Hematopoietic multipotent progenitor cell (in vitro differentiated cells): Measurements from ENCODE around the gene PGGHG. TPM values are rescaled to one million over a fixed set of nuclear protein-coding genes. Genes with fewer than 3 reads are reported as not detected.
"Not testable (repeated sequence)": the region's sequence is repeated elsewhere in the genome, so short reads cannot be mapped to it uniquely, and the experiment has no call there.

Experiments used
- DNase-seq, 3 donors: peaks; one replicate each; pipeline ENCODE4 v3.0.0-alpha.2; 2011 to 2015; ENCODE audit warnings: low read depth in 2 of 3, low spot score in 2 of 3
- total RNA-seq: library from RNA; depleted of rRNA; stranded (reverse); fragments of >200 nt; gene quantifications from one replicate; pipeline ENCODE4 v1.2.3, GENCODE V29; 2012

The PGGHG gene
- total RNA-seq, 1 donor = 35.3 TPM

DNA sequence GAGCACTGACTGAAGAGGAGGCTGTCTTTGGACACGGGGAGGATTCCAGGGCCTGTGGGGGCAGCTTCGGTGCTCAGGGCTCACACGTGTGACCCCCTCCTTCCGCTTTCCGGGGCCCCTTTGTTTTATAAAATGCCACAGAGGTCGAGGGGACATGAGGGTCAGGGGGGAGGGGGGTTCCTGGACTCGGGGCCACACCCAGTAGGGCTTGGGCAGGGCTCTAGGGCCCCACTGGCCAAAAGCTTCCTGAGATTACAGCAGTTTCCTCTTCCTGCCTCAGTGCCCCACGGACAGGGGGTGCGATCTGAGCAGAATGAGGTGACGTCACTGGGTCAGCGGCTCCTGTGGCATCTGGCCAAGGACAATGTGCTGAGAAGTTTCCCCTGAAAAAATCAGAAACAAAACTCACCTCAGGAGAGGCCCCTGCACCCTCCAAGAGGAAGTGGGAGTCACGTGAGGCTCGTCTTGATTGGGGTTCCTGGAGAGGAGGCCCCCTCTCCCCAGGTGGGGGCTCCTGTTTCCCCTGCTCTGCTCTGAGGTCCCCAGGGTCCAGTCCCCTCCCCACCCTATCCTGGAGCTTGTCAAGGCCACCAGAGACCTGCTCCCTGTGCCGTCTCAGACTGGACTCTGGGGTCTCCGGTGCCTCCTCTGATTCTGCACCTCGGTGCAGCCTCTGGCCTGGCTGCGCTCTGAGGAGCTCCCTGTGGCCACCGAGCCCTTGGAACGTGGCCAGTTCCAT, 38.1 kb downstream of the PGGHG start:
- peak in 2 of 3 donors; percentile 75 to 77 for DNase-seq

DNA sequence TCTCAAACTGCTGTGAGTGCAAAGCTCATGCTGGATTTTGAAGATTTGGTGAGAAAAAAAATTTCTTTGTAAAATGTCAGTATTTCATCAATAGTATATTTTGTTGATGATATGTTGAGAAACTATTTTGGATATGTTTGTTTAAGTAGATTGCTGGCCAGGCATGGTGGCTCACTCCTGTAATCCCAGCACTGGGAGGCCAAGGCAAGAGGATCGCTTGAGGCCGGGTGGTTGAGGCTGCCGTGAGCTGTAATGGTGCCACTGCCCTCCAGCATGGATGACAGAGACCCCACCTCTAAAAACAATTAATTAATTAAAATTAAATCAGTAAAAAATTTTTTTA, 38.6 kb downstream of the PGGHG start:
- DNase-seq = no peak

DNA sequence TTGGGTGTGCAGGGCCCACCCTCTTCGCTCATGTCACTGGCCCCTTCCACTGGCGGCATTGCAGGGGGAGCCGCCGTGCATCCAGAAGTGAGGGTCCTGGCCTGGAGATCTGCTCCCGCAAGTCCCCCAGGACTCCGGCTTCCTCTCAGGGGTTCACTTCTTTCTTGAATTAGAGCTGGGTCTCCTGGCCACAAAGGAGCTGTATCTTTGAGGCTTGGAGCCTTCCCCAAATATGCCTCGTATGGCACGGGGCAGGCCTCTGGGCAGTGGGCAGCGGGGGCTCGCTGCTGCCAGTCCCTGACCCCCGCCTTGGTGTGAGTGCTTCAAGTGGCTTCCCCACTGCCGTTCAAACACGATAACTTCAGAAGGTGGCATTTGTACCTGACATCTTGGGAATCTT, 39.1 kb downstream of the PGGHG start:
- DNase-seq = no peak

DNA sequence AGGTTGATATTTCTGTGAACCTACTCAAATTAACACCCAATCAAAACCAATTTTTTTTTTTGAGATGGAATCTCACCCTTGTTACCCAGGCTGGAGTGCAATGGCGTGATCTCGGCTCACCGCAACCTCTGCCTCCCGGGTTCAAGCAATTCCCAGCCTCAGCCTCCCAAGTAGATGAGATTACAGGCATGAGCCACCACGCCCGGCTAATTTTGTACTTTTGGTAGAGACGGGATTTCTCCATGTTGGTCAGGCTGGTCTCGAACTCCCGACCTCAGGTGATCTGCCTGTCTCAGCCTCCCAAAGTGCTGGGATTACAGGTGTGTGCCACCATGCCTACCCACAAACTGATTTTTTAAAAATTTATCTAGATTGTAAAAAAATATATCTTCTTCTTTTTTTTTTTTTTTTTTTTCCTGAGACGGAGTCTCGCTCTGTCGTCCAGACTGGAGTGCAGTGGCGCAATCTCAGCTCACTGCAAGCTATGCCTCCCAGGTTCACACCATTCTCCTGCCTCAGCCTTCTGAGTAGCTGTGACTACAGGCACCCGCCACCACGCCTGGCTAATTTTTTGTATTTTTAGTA, 39.7 kb downstream of the PGGHG start:
- DNase-seq = not testable (repeated sequence)

DNA sequence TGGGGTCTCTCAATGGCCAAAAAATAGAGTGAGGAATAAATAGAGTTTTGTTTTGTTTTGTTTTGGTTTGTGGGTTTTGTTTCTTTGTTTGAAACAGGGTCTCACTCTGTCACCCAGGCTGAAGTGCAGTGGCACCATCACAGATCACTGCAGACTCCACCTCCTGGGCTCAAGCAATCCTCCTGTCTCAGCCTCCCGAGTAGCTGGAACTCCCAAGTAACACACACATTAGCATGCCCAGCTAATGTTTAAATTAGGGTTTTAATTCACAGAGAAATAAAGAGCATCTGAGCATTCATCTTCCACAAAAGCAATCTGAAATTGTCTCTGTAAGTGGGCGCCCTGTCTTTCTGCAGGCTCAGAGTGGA, 40.9 kb downstream of the PGGHG start:
- no peak for DNase-seq

DNA sequence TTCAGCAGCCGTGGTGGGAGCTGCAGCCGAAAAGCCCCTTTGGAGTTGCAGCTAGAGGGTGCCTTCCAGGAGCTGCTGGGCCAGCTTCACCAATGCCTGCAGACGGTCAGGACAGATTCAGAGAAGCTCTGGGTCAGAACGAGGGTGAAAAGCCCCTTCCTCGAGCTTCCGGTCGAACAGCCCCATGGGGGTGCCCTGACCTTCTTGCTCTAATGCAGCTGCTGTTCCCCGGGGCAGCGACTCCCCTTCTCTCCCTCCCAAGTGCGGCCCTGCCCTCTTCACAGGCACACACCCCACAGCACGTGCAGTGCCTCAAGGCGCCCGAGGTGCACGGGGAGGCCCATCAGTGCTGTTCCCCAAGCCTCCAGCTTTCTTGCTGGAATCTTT, 41.4 kb downstream of the PGGHG start:
- DNase-seq = no peak

DNA sequence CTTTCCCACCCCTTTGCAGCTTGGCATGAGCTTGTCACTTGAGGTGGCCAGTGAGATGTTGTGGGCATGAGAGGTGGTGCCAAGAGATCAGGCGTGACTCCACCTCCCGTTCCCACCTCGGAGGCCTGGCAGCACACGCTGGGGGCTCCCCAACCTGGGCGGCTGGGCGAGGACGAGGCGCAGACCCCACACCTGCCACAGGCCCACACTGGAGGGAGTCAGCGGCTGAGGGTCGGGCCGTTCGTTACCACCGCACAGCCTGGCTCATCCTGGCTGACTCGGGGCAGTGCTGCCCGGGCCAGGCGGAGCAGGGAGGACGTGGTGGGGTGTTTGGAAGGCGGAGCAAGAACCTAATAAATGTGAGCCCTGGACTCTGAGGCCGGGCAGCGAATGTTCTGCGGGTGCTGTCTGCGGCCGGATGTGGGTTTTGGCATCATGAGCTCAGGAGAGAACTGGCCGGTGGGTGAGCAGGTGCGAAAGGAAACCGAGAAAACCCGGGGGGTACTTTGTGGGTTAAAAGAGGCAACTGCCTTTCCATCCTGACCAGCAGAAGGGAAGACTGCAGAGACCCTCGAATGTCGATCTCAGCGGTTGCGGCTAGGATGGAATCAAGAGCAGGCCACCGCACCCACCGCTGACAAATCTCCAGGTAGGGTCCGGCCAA, 41.9 kb downstream of the PGGHG start:
- no peak for DNase-seq

DNA sequence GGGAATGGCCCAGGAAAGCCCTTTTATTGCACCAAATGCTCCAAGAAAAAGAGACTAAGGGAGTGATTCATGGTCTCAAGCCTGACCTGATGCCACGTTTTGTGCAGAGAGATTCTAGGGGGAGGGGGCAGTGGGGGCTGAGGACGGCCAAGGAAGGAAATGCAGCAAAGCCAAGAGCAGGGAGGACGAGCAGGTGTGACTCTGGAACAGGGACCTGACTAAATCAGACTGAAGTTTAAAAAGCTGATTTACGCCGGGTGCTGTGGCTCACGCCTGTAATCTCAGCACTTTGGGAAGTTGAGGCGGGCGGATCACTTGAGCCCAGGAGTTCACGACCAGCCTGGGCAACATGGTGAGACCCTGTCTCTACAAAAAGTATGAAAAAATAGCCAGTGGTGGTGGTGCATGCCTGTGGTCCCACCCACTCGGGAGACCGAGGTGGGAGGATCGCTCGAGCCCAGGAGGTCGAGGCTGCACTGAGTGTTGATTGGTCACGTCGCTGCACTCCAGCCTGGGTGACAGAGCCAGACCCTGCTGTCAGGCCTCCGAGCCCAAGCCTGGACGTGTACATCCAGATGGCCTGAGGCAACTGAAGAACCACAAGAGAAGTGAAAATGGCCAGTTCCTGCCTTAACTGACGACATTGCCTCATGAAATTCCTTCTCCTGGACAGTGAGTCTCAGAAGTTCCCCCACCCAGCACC, 42.6 kb downstream of the PGGHG start:
- DNase-seq = no peak

DNA sequence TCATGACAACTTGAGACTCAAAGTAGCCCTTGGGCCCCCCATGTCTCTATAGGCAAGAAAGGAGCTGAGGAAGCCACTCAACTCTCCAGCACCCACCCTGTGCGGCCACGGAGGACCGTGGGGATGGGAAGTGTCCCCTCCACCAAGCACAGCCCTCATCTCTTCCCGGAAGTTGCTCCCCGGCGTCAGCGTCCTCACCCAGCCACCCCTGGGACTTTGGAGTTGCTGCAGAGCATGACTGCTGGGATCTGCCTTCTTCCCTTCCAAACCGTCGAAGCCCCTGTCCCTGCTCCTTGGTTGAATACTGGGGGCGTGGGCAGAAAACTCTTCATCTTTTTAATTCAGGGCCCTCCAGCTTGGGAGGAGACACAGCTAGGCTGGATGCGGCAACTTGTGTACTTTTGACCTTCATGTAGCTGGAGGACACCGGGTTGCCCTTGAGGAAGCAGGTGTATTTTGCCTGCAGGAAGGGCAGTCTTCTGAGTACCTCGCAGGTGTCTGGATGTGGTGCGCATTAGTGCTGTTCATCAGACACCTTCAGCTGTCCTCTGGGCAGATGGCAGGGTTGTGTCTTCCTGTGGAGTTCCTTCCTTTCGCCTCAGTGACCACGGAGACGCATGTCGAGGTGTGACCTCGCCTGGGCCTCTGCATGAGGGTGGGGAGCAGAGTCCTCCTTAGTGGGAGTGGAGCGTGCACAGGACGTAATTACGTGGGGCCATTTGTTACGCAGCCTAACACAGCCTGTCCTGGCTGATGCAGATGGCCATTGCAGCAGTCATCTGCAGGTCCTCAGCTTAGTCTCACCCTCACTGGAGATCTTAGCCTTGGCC, 43.9 kb downstream of the PGGHG start:
- DNase-seq = no peak

DNA sequence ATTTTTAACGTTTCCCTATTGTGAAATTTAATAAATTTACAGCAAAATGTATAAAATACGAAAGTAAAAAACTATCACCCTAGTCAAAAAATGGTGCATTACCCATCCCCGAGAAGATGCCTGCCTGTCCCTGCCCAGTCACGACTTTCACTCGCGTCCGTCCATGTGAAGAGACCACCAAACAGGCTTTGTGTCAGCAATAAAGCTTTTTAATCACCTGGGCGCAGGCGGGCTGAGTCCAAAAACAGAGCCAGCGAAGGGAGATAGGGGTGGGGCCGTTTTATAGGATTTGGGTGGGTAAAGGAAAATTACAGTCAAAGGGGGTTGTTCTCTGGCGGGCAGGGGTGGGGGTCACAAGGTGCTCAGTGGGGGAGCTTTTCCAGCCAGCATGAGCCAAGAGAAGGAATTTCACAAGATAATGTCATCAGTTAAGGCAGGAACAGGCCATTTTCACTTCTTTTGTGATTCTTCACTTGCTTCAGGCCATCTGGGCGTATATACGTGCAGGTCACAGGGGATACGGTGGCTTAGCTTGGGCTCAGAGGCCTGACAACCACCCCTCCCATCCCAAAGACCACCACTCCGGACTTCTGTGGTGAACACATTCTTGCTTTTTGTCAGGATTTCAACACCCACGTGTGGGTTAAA, 44.8 kb downstream of the PGGHG start:
- DNase-seq = not testable (repeated sequence)

DNA sequence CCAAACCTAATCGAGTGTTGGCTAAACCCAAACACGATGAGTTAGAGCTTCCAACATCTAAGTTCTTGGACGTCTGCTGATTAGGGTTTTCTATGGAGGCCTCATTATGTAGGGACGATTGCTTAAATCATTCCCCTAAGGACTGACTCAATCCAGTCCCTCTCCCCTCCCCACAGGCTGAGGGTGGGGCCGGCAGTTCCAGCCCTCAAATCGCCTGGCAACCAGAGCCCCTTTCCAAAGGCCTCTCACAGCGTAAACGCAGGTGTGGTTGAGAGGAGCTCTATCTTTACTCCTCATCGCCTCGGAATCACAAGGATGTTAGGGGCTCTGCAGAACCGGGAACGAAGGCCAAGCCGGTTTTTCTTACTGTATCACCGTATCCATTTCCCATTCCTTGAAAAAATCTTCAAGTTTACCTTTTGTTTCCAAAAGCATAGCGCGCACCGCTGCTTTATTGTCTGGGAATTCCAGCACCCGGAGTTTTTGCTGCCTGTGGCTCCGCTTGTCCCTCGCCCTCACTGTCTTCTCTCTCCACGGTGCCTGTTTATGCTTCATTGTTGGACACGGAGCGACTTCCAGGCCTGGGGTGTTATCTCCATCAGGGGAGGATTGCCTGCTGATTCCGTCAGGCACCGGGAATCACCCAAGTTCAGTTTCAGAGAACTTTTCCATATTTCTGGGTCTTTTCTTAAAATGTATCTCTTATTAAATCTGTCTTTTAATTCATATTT, 45.5 kb downstream of the PGGHG start:
- DNase-seq = no peak

DNA sequence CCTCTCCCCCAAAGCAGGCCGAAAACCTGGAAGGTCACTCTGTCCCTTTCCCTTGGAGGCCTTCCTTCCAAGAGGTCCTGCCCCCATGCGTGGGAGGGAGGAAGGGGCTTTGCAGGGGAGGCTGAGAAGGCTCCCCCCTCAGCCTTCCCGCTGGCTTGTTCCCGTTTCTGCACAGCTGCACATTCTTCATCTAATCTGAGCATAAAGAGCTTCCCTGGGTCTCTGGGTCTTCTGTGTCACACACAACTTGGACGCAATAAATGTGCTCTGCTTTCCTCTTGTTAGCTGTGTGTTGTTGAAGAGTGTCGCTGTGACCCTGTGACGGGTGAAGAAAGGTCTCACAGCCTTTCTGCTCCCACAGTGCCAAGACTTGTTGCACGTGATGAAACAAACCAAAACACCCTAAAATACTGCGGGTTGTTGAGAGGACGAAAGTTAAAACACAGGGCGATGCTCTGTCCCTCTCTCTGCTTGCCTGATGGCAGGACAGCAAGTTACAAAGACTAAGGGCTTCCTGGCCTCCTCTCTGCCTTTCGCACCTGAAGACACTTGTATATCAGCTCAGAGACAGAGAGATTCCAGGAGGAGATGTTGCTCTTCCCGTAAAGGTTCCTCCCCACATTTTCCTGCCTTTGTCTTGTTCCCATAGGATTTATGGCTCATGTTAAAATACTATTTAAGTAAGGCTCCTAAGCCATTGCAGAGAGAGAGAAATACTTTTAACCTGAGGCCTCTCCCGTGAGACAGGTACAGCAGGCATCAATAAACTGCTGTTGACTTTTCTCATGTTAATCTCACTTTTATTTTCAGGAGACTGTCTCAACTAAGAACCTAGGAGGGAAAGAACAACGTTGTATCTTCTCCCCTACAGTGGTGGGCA, 47.1 kb downstream of the PGGHG start:
- peak in 1 of 3 donors; percentile 38 for DNase-seq

DNA sequence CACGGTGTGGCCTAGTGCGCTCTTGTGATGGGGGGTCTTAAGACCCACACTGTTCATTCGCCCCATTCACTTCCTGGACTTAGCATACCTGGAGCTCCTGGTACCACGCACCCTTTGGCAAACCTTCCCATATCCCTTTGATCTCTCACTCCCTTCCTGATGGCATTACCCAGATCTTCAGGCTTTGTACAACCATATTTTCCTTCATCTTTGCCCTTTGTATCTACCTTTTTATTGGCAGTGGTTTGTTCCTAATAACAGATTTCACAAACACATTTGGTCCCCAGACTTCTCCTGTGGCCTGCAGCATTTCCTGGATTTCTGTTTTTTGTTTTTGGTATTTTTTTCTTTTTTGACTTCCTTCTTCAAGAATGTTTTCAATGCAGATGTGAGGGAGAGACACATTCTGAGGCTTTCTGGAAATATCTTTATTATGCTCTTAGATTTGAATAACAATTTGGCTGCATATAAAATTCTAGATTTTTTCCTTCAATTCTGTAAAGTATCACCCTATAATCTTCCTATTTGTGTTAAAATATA, 47.8 kb downstream of the PGGHG start:
- no peak for DNase-seq

DNA sequence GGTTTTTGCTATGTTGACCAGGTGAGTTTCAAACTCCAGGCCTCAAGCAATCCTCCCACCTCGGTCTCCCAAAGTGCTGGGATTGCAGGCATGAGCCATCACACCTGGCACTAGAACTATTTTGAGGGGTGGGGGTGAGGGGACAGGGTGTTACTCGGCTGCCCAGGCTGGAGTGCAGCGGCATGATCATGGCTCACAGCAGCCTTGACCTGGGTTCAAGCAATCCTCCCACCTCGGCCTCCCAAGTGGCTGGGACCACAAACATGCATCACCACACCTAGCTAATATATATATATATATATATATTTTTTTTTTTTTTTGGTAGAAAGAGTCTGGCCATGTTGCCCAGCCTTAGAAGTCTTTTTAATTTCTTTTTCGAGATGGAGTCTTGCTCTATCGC, 48.8 kb downstream of the PGGHG start:
- DNase-seq = no peak

DNA sequence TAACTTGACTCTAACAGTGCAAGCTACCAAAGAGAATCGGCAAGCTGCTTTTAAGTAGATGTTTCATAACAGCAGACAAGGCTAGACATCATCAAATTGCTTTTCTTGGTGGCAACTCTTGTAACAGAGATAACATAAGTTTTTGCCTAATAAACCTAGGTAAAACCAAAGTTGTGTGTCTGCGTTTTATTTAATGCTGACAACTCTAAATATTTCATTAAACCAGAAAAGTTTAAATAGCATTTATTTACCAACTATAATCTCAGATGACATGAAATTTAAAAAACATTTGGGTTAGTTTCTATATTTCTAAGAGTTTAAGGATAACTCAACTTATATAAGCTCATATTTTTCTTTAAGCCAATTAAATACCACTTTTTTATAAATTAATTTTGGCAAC, 51.0 kb downstream of the PGGHG start:
- no peak for DNase-seq

DNA sequence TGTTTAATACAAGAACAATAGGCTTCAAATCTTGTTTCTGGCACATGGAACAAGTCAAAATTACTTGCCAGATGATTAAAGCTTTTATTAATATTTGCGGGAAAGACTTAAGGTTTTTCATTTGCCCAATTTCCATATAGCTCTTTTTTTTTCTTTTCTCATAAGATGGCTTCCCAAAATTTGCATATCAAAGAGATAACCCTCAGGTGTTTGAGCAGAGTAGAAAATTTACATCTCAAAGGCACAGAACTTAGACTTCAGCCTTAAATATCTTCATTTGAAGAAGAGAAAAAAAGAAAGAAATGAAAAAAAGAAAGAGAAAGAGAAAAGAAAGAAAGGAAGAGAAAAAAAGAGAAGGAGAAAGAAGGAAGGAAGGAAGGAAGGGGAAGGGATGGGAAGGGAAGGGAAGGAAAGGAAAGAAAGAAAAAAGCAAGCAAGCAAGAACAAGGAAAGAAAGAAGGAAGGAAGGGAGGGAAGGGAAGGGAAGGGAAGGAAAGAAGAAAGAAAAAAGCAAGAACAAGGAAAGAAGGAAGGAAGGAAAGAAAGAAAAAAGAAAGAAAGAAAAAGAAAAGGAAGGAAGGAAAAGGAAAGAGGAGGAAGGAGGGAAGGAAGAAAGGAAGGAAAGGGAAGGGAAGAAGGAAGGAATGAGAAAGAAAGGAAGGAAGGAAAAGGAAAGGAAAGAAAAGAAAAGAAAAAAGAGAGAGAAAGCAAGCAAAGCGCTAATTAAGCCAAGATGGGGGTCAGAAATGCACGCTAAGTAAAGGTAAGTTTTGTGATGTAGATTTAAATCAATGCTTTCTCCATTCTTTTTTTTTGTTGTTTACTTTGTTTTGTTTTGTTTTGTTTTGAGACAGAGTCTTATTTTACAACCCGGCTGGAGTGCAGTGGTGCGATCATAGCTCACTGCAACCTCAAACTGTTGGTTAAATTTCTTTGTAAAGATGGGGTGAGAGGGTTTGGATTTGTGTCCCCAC, 51.9 kb downstream of the PGGHG start:
- no peak for DNase-seq

DNA sequence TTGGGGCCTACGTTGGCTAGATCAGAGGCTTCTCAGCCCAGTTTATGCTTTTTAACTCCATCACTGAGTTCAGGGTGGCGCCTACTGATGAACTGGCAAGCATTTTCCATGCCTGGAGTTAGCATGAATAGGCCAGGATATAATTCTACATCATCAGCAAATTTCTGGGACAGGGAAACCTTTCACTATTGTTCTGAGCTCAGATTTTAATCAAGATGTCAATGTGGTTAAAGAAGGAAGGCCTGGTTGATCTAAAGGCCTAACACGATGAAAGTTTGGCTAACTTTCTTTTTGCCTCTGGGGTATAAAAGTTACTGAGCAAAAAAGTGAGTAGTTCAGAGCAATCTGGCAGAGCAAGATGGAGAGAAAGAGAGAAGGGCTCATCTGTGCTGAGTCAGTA, 53.4 kb downstream of the PGGHG start:
- DNase-seq = no peak
